ENCODE data around the gene DPF3. TPM values are rescaled to one million over a fixed set of nuclear protein-coding genes. Genes with fewer than 3 reads are reported as not detected.

Gene DPF3
- total RNA-seq, 2 experiments from 2014 or later: 0.27 to 0.31 TPM

DNA sequence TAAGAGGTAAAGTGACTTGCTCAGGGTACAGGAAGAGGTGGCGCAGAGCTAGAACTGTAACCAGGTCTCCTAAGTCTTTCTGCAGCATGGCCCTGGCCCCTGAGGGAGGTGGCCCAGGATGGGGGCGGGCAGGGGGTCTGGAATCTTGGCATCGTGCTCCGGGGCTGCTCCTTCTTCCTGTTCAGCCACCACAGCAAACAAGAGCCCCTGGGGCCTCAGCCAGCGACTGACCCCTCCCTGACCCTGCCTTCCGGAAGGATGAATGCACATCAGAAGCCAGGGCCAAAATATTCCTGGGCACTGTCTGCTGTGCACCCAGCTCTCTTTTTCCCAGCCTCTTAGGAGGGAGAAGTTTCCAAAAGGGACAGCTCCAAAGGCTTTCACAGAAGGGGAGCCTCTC lies 242.8 kb downstream of the DPF3 start:
- no peak for ATAC-seq (ENCODE audit: poor library complexity)
- ChIA-PET POLR2A (no interaction called here), CTCF (no interaction called here)

DNA sequence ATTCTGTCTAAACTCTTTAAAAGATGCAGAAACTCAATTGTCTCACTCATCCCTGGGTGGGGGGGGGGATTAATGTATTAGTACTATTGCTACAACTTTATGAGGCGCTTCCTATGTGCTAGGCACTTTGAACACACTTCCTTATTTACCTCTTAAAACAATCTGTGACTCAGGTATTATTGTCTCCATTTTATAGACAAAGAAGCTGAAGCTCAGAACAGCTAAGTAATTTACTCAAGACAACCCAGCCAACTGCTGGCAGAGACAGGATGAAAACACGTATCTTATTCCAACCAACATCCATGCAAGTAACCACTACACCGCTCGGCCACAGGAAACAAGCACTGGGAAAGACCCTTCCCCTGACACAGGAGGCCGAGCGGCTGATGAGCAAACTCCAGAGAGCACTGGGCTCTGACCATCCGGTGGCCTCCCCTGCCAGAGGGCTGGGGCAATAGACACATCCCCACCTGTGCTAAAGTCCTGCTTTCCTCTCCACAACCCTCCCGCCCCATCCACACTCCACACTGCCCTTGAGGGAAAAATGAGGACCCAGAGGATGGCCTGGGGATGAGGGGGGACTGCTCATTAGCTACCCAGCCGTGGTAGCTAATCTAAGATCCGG lies 244.2 kb downstream of the DPF3 start:
- Histone ChIP-seq H3K27me3 (ENCODE audit: control insufficient read depth in 1 of 2, insufficient read depth in 2 of 2, low read length in 2 of 2) (no peaks in the 10 kb centered on the region), H3K4me1 (ENCODE audit: insufficient read depth, low read length) (no peaks in the 10 kb centered on the region), H3K36me3 (ENCODE audit: insufficient read depth, low read length) (no peaks in the 10 kb centered on the region), H3K9me3 (ENCODE audit: control insufficient read depth in 1 of 2, insufficient read depth in 1 of 2, low read length in 2 of 2) (no peaks in the 10 kb centered on the region), H3K27ac (ENCODE audit: low read depth in 1 of 2, low read length in 2 of 2) (no peak overlapping the region), H3K4me3 (ENCODE audit: low read length) (no peak overlapping the region)
- TF ChIP-seq, protein P1, sequence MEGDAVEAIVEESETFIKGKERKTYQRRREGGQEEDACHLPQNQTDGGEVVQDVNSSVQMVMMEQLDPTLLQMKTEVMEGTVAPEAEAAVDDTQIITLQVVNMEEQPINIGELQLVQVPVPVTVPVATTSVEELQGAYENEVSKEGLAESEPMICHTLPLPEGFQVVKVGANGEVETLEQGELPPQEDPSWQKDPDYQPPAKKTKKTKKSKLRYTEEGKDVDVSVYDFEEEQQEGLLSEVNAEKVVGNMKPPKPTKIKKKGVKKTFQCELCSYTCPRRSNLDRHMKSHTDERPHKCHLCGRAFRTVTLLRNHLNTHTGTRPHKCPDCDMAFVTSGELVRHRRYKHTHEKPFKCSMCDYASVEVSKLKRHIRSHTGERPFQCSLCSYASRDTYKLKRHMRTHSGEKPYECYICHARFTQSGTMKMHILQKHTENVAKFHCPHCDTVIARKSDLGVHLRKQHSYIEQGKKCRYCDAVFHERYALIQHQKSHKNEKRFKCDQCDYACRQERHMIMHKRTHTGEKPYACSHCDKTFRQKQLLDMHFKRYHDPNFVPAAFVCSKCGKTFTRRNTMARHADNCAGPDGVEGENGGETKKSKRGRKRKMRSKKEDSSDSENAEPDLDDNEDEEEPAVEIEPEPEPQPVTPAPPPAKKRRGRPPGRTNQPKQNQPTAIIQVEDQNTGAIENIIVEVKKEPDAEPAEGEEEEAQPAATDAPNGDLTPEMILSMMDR (IDR thresholded peaks at IDR 0.05): no peak
- no peaks in the 10 kb centered on the region for H3K4me1 Mint-ChIP-seq (ENCODE audit: low read depth)
- DNase-seq (no peak), ATAC-seq (ENCODE audit: poor library complexity) (no peak)
- H3K4me3 Mint-ChIP-seq: no peak overlapping the region
- intact Hi-C loops (cut with DNase I, micrococcal nuclease): no loop called here
- CTCF ChIA-PET: no interaction called here
- no peaks in the 10 kb centered on the region for H3K27me3 Mint-ChIP-seq
- POLR2A ChIA-PET: interaction anchor here (0.6 kb wide), 1 partner anchor 65 kb away, joined by 3 read pairs; no protein-coding TSS in a partner anchor
- H3K36me3 Mint-ChIP-seq (ENCODE audit: low read depth): no peaks in the 10 kb centered on the region
- H3K27ac Mint-ChIP-seq: no peak overlapping the region
- H3K9me3 Mint-ChIP-seq: no peaks in the 10 kb centered on the region

More for the DNA sequence above, 242.8 kb downstream of the DPF3 start:
- H3K27me3 Mint-ChIP-seq: no peaks in the 10 kb centered on the region
- no peak overlapping the region for H3K27ac Mint-ChIP-seq
- Histone ChIP-seq H3K36me3 (ENCODE audit: insufficient read depth, low read length) (no peaks in the 10 kb centered on the region), H3K4me1 (ENCODE audit: insufficient read depth, low read length) (no peaks in the 10 kb centered on the region), H3K9me3 (ENCODE audit: control insufficient read depth in 1 of 2, insufficient read depth in 1 of 2, low read length in 2 of 2) (no peaks in the 10 kb centered on the region), H3K4me3 (ENCODE audit: low read length) (no peak overlapping the region), H3K27ac (ENCODE audit: low read depth in 1 of 2, low read length in 2 of 2) (no peak overlapping the region), H3K27me3 (ENCODE audit: control insufficient read depth in 1 of 2, insufficient read depth in 2 of 2, low read length in 2 of 2) (no peaks in the 10 kb centered on the region)
- no peaks in the 10 kb centered on the region for H3K36me3 Mint-ChIP-seq (ENCODE audit: low read depth)
- H3K4me3 Mint-ChIP-seq: no peak overlapping the region
- no peak for DNase-seq
- TF ChIP-seq, protein P1 (IDR thresholded peaks at IDR 0.05): no peak
- intact Hi-C loops (cut with DNase I, micrococcal nuclease): no loop called here
- H3K9me3 Mint-ChIP-seq: no peaks in the 10 kb centered on the region
- no peaks in the 10 kb centered on the region for H3K4me1 Mint-ChIP-seq (ENCODE audit: low read depth)

DNA sequence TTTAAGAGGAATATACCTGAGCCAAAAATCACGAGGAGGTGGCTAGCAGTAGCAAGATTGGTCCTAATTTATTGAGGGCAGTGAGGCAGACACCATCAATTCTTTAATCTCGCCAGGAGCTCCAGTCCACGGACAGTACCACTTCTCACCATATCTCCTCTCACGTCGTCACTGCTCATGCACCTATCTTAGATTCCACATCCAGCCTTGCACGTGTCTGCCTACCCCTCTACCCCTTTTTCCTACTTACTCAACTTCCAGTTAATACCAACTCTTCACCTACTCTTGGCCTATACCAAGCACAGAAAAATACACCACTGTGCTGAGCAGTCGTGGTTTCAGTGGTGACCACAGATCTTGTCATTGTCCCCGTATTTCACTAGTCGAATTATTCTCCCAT lies 246.1 kb downstream of the DPF3 start:
- H3K9me3 ChIP-seq (ENCODE audit: control insufficient read depth in 1 of 2, insufficient read depth in 1 of 2, low read length in 2 of 2): no peaks in the 10 kb centered on the region
- Mint-ChIP-seq H3K36me3 (ENCODE audit: low read depth) (no peaks in the 10 kb centered on the region), H3K27ac (no peak overlapping the region), H3K9me3 (no peaks in the 10 kb centered on the region), H3K4me1 (ENCODE audit: low read depth) (no peaks in the 10 kb centered on the region), H3K4me3 (no peak overlapping the region), H3K27me3 (no peaks in the 10 kb centered on the region)
- intact Hi-C loops (cut with DNase I, micrococcal nuclease): no loop called here
- no peaks in the 10 kb centered on the region for H3K4me1 ChIP-seq (ENCODE audit: insufficient read depth, low read length)
- TF ChIP-seq, protein P1 (IDR thresholded peaks at IDR 0.05): no peak
- no peaks in the 10 kb centered on the region for H3K36me3 ChIP-seq (ENCODE audit: insufficient read depth, low read length)
- DNase-seq (no peak), ATAC-seq (ENCODE audit: poor library complexity) (no peak)
- POLR2A ChIA-PET: no interaction called here
- H3K4me3 ChIP-seq (ENCODE audit: low read length): no peak overlapping the region
- CTCF ChIA-PET: no interaction called here
- no peak overlapping the region for H3K27ac ChIP-seq (ENCODE audit: low read depth in 1 of 2, low read length in 2 of 2)
- no peaks in the 10 kb centered on the region for H3K27me3 ChIP-seq (ENCODE audit: control insufficient read depth in 1 of 2, insufficient read depth in 2 of 2, low read length in 2 of 2)
